HFF-Myc (cell line): Measurements from ENCODE around the gene BRAP.
A peak's percentile ranks its signal among the peaks of the same experiment; 100 is the strongest.
"Not testable (repeated sequence)": the region's sequence is repeated elsewhere in the genome, so short reads cannot be mapped to it uniquely, and the experiment has no call there.

Source experiments
- DNase-seq: peaks from one replicate; pipeline ENCODE4 v3.0.0-alpha.2; 2011; ENCODE audit warnings: low read depth; ENCODE audit errors: extremely low read depth
- H3K4me3 ChIP-seq: replicated peaks from 2 replicates; pipeline ENCODE4 v1.5.1; 2011; ENCODE audit warnings: low read depth, mild to moderate bottlenecking, control low read depth, low read length
- TF ChIP-seq, protein P1 (sequence below): IDR thresholded peaks from 2 replicates; pipeline ENCODE4 v1.5.1; 2012; ENCODE audit warnings: mild to moderate bottlenecking, low read depth, low read length, control low read depth; ENCODE audit errors: missing control alignments

Gene BRAP

GRCh38 chr12:111685811-111686573, at the start of gene BRAP, which contains the start of gene ACAD10:
Gene BRAP, minus strand, starts transcription at chr12:111685956. Its CDS starts 164 bp downstream, at chr12:111685792.
Gene ACAD10, plus strand, starts transcription at chr12:111686053. Its CDS starts 6,657 bp downstream, at chr12:111692710.
- H3K4me3 ChIP-seq, result peak within 1 kb of the TSS; percentile 71
- DNase-seq, result peak; percentile 81
- TF ChIP-seq, protein P1, sequence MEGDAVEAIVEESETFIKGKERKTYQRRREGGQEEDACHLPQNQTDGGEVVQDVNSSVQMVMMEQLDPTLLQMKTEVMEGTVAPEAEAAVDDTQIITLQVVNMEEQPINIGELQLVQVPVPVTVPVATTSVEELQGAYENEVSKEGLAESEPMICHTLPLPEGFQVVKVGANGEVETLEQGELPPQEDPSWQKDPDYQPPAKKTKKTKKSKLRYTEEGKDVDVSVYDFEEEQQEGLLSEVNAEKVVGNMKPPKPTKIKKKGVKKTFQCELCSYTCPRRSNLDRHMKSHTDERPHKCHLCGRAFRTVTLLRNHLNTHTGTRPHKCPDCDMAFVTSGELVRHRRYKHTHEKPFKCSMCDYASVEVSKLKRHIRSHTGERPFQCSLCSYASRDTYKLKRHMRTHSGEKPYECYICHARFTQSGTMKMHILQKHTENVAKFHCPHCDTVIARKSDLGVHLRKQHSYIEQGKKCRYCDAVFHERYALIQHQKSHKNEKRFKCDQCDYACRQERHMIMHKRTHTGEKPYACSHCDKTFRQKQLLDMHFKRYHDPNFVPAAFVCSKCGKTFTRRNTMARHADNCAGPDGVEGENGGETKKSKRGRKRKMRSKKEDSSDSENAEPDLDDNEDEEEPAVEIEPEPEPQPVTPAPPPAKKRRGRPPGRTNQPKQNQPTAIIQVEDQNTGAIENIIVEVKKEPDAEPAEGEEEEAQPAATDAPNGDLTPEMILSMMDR, result no peak

DNA sequence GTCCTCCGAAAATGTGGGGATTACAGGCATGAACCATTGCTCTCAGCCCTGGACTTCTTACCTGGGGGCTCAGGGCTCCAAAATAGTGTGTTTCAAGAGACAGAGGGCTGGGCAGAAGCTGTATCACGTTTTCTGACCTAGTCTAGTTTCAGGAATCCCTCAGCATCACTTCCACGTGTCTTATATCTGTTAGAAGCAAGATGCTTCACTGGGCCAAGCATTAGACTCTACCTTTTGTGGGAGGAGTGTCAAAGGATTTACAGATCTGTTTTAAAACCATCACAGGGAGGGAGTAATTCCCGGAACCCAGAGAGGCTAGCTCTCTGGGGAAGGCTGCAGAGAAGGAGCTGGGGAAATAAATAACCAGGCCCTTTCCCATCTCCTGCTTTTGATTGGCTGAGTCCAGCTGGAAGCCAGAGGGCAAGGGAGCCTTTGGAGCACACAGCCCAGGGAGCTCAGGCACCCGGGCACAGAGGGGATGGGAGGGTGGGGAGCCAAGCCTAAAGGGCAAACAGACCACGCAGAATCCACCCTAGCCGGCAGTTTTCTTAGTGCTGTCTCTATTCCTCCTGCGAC, 47.7 kb upstream of the BRAP start:
- TF ChIP-seq, protein P1, result no peak
- DNase-seq, result no peak
- no peak overlapping the region for H3K4me3 ChIP-seq

GRCh38 chr12:111732786-111733185, 47.0 kb upstream of the BRAP start:
- DNase-seq, result no peak
- TF ChIP-seq, protein P1, result no peak
- no peak overlapping the region for H3K4me3 ChIP-seq

DNA sequence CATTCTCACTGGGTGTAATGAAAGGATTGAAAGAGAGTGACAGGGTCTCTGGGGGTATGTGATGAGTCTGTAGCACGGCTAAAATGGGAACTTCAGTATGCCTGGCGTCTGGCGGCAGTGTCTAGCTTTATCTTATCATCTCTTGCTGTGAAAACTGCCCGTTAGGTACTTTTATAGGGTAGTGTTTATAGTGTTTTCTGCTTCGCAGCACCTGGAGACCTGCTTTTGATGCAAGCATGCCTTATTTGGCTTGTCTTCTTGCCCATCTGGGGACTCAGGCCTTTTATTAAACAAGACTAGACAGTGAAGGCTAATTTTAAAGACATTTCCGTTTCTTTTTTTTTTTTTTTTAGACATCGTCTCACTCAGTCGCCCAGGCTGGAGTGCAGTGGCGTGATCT, 44.7 kb upstream of the BRAP start:
- H3K4me3 ChIP-seq, result no peak overlapping the region
- TF ChIP-seq, protein P1, result no peak

DNA sequence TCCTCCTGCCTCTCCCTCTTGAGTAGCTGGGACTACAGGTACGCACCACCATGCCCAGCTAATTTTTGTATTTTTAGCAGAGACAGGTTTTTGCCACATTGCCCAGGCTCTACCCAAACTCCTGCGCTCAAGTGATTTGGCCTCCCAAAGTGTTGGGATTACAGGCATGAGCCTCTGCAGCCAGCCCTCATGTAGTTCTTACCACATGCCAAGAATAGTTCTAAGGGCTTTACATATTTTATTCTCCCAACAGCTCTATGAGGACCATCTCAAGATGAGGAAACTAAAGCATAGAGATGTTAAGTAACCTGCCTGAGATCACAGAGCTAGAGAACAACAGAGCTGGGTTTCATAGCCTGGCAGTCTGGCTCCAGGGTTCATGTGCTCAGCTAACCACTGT, 43.0 kb upstream of the BRAP start:
- H3K4me3 ChIP-seq, result no peak overlapping the region
- TF ChIP-seq, protein P1, result no peak
- DNase-seq, result no peak

More for the DNA sequence above, 44.7 kb upstream of the BRAP start:
- DNase-seq, result no peak

GRCh38 chr12:111723646-111724360, 38.0 kb upstream of the BRAP start:
- not testable (repeated sequence) for DNase-seq, H3K4me3 ChIP-seq

- TF ChIP-seq, protein P1, result no peak
- DNase-seq, result no peak
- no peak overlapping the region for H3K4me3 ChIP-seq
These were observed 34.7 kb upstream of the BRAP start for GRCh38 chr12:111720457-111720856.

GRCh38 chr12:111719316-111719715, 33.6 kb upstream of the BRAP start:
- H3K4me3 ChIP-seq, DNase-seq: not testable (repeated sequence)
